IMR-90 (cell line): Measurements from ENCODE around the gene CSDE1. TPM values are rescaled to one million over a fixed set of nuclear protein-coding genes. Genes with fewer than 3 reads are reported as not detected.
A peak's percentile ranks its signal among the peaks of the same experiment; 100 is the strongest.

Source experiments
- ATAC-seq: fragments of 200-7000 bp; cut with Tn5 transposase; 2 replicates; pipeline ENCODE4 v1.9.1; 2020; ENCODE audit warnings: low read depth, mild to moderate bottlenecking, moderate library complexity
- Bru-seq: library from RNA; stranded (reverse); fragments of 400-500 nt; gene quantifications from one replicate; lab custom pipeline; 2021; lab: Mats Ljungman, UMichigan
- BruChase-seq, 2 experiments: library from RNA; stranded (reverse); fragments of 400-500 nt; gene quantifications; one replicate each; lab custom pipeline; 2021; lab: Mats Ljungman, UMichigan
- BruUV-seq: library from RNA; stranded (reverse); fragments of 400-500 nt; replicated peaks from 2 replicates; lab custom pipeline; 2021; lab: Mats Ljungman, UMichigan
- CTCF ChIA-PET: fragments of 300-600 bp; formaldehyde crosslinking; extraction: SDS; loops from one replicate; lab custom pipeline; 2021; ENCODE audit warnings: antibody characterized with exemption; lab: Yijun Ruan, JAX
- POLR2A ChIA-PET: fragments of 300-600 bp; sonication (Branson Sonifier 250); formaldehyde crosslinking; loops from one replicate; lab custom pipeline; 2022; ENCODE audit warnings: antibody characterized with exemption; ENCODE audit not compliant: unreplicated experiment; lab: Charles Lee
- DNase-seq: peaks from one replicate; pipeline ENCODE4 v3.0.0; 2013
- H2AFZ ChIP-seq: replicated peaks from 2 replicates; pipeline ENCODE3; 2013; ENCODE audit warnings: low read length, mild to moderate bottlenecking; ENCODE audit not compliant: poor library complexity
- H2AK5ac ChIP-seq: 2 replicates; pipeline ENCODE4 v1.6.1; 2013; ENCODE audit warnings: low read depth, low read length, inconsistent platforms
- H2AK9ac ChIP-seq: replicated peaks from 2 replicates; pipeline ENCODE3; 2013; ENCODE audit warnings: mild to moderate bottlenecking, low read depth, low read length, moderate library complexity; ENCODE audit not compliant: poor library complexity
- H2BK120ac ChIP-seq: 2 replicates; pipeline ENCODE4 v1.6.1; 2013; ENCODE audit warnings: low read depth, low read length, inconsistent platforms
- H2BK15ac ChIP-seq: 3 replicates; pipeline ENCODE4 v1.6.1; 2013; ENCODE audit warnings: low read depth, low read length, inconsistent platforms
- H2BK20ac ChIP-seq: 2 replicates; pipeline ENCODE4 v1.6.1; 2013; ENCODE audit warnings: low read depth, mild to moderate bottlenecking, inconsistent platforms, low read length, moderate library complexity
- H2BK5ac ChIP-seq: 2 replicates; pipeline ENCODE4 v1.6.1; 2013; ENCODE audit warnings: mild to moderate bottlenecking, low read depth, low read length, inconsistent platforms; ENCODE audit not compliant: poor library complexity, severe bottlenecking
- H3K14ac ChIP-seq: replicated peaks from 2 replicates; pipeline ENCODE4 v1.6.1; 2013; ENCODE audit warnings: low read depth, low read length, inconsistent platforms
- H3K18ac ChIP-seq: 2 replicates; pipeline ENCODE4 v1.6.1; 2013; ENCODE audit warnings: low read depth, low read length, control low read depth
- H3K23ac ChIP-seq: 2 replicates; pipeline ENCODE4 v1.6.1; 2013; ENCODE audit warnings: low read depth, low read length, inconsistent platforms
- H3K27ac ChIP-seq: 2 replicates; pipeline ENCODE4 v1.5.1; 2013; ENCODE audit warnings: mild to moderate bottlenecking, control low read depth, low read length; ENCODE audit not compliant: insufficient read depth
- H3K27me3 ChIP-seq: 2 replicates; pipeline ENCODE4 v1.6.1; 2013; ENCODE audit warnings: low read length; ENCODE audit not compliant: control insufficient read depth, insufficient read depth
- H3K36me3 ChIP-seq: 2 replicates; pipeline ENCODE4 v1.6.1; 2013; ENCODE audit warnings: low read length, mixed read lengths; ENCODE audit not compliant: control insufficient read depth, insufficient read depth
- H3K4ac ChIP-seq: 2 replicates; pipeline ENCODE4 v1.6.1; 2013; ENCODE audit warnings: low read depth, low read length, inconsistent platforms
- H3K4me1 ChIP-seq: 2 replicates; pipeline ENCODE4 v1.6.1; 2013; ENCODE audit warnings: low read length, mixed read lengths; ENCODE audit not compliant: control insufficient read depth, insufficient read depth
- H3K4me2 ChIP-seq: 2 replicates; pipeline ENCODE4 v1.6.1; 2013; ENCODE audit warnings: low read depth, mild to moderate bottlenecking, control low read depth, low read length, moderate library complexity
- H3K4me3 ChIP-seq: 2 replicates; pipeline ENCODE4 v1.5.1; 2013; ENCODE audit warnings: low read depth, mild to moderate bottlenecking, control low read depth, low read length, moderate library complexity; ENCODE audit not compliant: insufficient read depth
- H3K56ac ChIP-seq: 2 replicates; pipeline ENCODE4 v1.6.1; 2013; ENCODE audit warnings: low read length, inconsistent platforms; ENCODE audit not compliant: insufficient read depth; ENCODE audit errors: extremely low read depth
- H3K79me1 ChIP-seq, 2 experiments: 2 replicates each; pipeline ENCODE4 v1.6.1; 2013; ENCODE audit warnings: low read length in 2 of 2, inconsistent platforms in 1 of 2, low read depth in 1 of 2
- H3K9ac ChIP-seq: 2 replicates; pipeline ENCODE4 v1.6.1; 2013; ENCODE audit warnings: low read depth, low read length, control low read depth
- H3K9me1 ChIP-seq: 2 replicates; pipeline ENCODE4 v1.6.1; 2013; ENCODE audit warnings: low read length, inconsistent platforms; ENCODE audit not compliant: insufficient read depth
- H3K9me3 ChIP-seq: 2 replicates; pipeline ENCODE4 v1.6.1; 2013; ENCODE audit warnings: low read length; ENCODE audit not compliant: control insufficient read depth, insufficient read depth
- H4K20me1 ChIP-seq: 2 replicates; pipeline ENCODE4 v1.6.1; 2013; ENCODE audit warnings: low read length, inconsistent platforms; ENCODE audit not compliant: insufficient read depth
- H4K5ac ChIP-seq: 2 replicates; pipeline ENCODE4 v1.6.1; 2013; ENCODE audit warnings: mild to moderate bottlenecking, low read depth, low read length, control low read depth
- H4K8ac ChIP-seq, 2 experiments: 2 replicates each; pipeline ENCODE4 v1.6.1; 2013; ENCODE audit warnings: low read depth in 2 of 2, low read length in 2 of 2, control low read depth in 1 of 2, inconsistent platforms in 1 of 2
- H4K91ac ChIP-seq: 2 replicates; pipeline ENCODE4 v1.6.1; 2013; ENCODE audit warnings: low read depth, low read length, inconsistent platforms; ENCODE audit not compliant: insufficient read depth
- BHLHE40 ChIP-seq: fragments of 150-350 bp; IDR thresholded peaks from 2 replicates; pipeline ENCODE4 v1.6.1; 2016; ENCODE audit warnings: mild to moderate bottlenecking, low read depth, low read length
- CEBPB ChIP-seq: IDR thresholded peaks from 2 replicates; pipeline ENCODE4 v1.6.1; 2012; ENCODE audit warnings: low read depth, low read length, improper control_type of control experiment
- CHD1 ChIP-seq: IDR thresholded peaks from 2 replicates; pipeline ENCODE4 v1.6.1; 2012; ENCODE audit warnings: low read depth, low read length, improper control_type of control experiment
- FOS ChIP-seq: fragments of 150-350 bp; IDR thresholded peaks from 2 replicates; pipeline ENCODE4 v1.6.1; 2016; ENCODE audit warnings: low read depth, low read length
- MAFK ChIP-seq: IDR thresholded peaks from 2 replicates; pipeline ENCODE4 v1.6.1; 2012; ENCODE audit warnings: low read depth, low read length, improper control_type of control experiment
- MAZ ChIP-seq: IDR thresholded peaks from 2 replicates; pipeline ENCODE4 v1.6.1; 2012; ENCODE audit warnings: low read depth, mild to moderate bottlenecking, low read length, improper control_type of control experiment, moderate library complexity, borderline replicate concordance
- MXI1 ChIP-seq: IDR thresholded peaks from 2 replicates; pipeline ENCODE4 v1.6.1; 2012; ENCODE audit warnings: low read depth, mild to moderate bottlenecking, low read length, moderate library complexity, borderline replicate concordance
- NFE2L2 ChIP-seq: fragments of 150-350 bp; IDR thresholded peaks from 2 replicates; pipeline ENCODE4 v1.6.1; 2016; ENCODE audit warnings: low read depth, mild to moderate bottlenecking, low read length
- POLR2A ChIP-seq: IDR thresholded peaks from 2 replicates; pipeline ENCODE4 v1.6.1; 2012; ENCODE audit warnings: mild to moderate bottlenecking, low read depth, low read length
- RAD21 ChIP-seq: IDR thresholded peaks from 2 replicates; pipeline ENCODE4 v1.6.1; 2012; ENCODE audit warnings: low read length, improper control_type of control experiment
- WGBS, 2 experiments: methylation state at CpG; one replicate each; pipeline versions ENCODE4 v1.1.5 to v1.1.7; 2013; ENCODE audit warnings: missing lambda C conversion rate in 2 of 2; ENCODE audit not compliant: insufficient read length in 1 of 2; ENCODE audit errors: extremely low coverage in 2 of 2; 5-methylcytosine and 5-hydroxymethylcytosine counted together
- dilution Hi-C: fragments of 300-500 bp; cut with HindIII; formaldehyde crosslinking; loops from one replicate; pipeline ENCODE4 v1.14.3; 2018; ENCODE audit warnings: low sequenced_read_pairs; ENCODE audit not compliant: unreplicated experiment
- in situ Hi-C: fragments of 300-500 bp; cut with MboI; formaldehyde crosslinking; loops from 3 replicates; pipeline ENCODE4 v1.14.3; 2019; ENCODE audit warnings: low sequenced_read_pairs, inconsistent platforms, mixed read lengths
- intact Hi-C: fragments of 100-400 bp; cut with micrococcal nuclease; formaldehyde crosslinking; loops from 2 replicates; pipeline ENCODE4 v1.10.0; 2022
- long read RNA-seq: library from polyadenylated mRNA; unstranded; transcript quantifications from one replicate; pipeline ENCODE4 v2.0.0, GENCODE V29; 2021; ENCODE audit not compliant: unreplicated experiment
- polyA plus RNA-seq, 3 experiments: library from polyadenylated mRNA; depleted of rRNA; stranded (reverse); fragments of >200 nt; gene quantifications; 2 replicates each; pipeline ENCODE4 v1.2.3, GENCODE V29; 2012; ENCODE audit warnings: low replicate concordance in 1 of 3
- total RNA-seq: library from RNA; depleted of rRNA; stranded (reverse); fragments of >200 nt; gene quantifications from 2 replicates; pipeline ENCODE4 v1.2.3, GENCODE V29; 2012; rRNA removed
- TF ChIP-seq, protein P1 (sequence below): conservative IDR thresholded peaks from 2 replicates; pipeline ENCODE4 v1.5.1; 2012; ENCODE audit warnings: mild to moderate bottlenecking, low read depth, low read length, improper control_type of control experiment
- TF ChIP-seq, protein P2 (sequence below): fragments of 150-350 bp; IDR thresholded peaks from 2 replicates; pipeline ENCODE4 v1.6.1; 2017; ENCODE audit warnings: mild to moderate bottlenecking, antibody characterized with exemption, low read length, low read depth

Gene CSDE1
- total RNA-seq (879 and 2,287 TPM in 2 replicates), polyA plus RNA-seq (2012; rRNA removed) (162 and 190 TPM in 2 replicates), Bru-seq, nascent RNA (percentile 99 among the genes with signal in this experiment), BruChase-seq, experiment 1, labeled RNA remaining after a 6-hour chase (percentile 99 among the genes with signal in this experiment), BruChase-seq, experiment 2, labeled RNA remaining after a 2-hour chase (percentile 98 among the genes with signal in this experiment)
- 41.2 and 61.6 TPM in 2 replicates for polyA plus RNA-seq (2012; cell fraction: cytosol; rRNA removed)
- 31.6 and 247 TPM in 2 replicates for polyA plus RNA-seq (2012; cell fraction: nucleus; rRNA removed; ENCODE audit: low replicate concordance)
- long read RNA-seq, full-length matches to known transcripts: 662 of 883 reads
- long read RNA-seq, partial matches to known transcripts: 152 of 883 reads
- long read RNA-seq, other reads (novel, unspliced or antisense): 69 of 883 reads

DNA sequence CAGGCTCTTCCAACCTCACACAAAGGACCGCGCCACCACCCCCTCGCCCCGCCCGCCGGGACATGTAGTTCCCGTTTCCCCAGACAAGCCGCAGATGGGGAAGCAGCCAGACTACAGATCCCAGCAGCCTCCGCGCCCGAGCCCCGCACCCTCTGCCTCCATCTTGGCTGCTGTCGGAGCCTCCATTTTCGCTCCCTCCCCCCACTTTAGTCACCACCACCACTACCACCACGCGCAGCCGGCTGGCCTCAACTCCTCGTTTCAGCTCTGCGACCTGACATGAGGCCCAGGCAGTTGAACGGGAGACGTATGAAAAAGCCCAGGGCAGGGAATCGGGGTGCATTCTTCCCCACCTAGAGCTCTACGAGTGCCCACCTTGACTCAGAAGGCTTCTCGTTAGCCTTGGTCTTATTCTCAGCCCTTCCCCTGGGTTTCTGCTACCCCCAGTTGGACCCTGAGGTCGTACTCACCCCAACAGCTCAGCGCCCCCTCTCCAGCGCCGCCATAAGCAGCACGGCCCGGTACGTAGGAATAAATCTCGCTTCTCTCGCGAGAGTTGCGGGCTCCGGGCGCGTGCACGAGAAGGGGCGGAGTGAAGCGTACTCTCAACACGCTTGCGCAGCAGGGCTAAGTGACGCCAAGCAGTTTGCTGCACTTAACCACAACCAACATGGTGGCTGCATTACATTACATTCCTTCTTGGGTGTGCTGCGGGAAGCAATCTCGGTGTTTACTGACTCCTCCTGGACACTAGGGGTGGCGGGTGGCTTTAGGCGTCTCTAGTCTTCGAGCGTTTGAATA, at the start of gene CSDE1:
Gene CSDE1, minus strand, starts transcription at position 530 of the 801 bp plus-strand sequence. CDS start 18,094 bp downstream, outside the sequence.
- peak; percentile 93 for ATAC-seq
- peak within 1 kb of the TSS; percentile 67 for H3K4me3 ChIP-seq
- H3K14ac ChIP-seq: peak within 1 kb of the TSS; percentile 99
- peak within 1 kb of the TSS; percentile 93 for H3K9ac ChIP-seq
- H2AK5ac ChIP-seq: peak within 1 kb of the TSS; percentile 94
- peaks cover 51% of the 10 kb centered on the region for H4K20me1 ChIP-seq
- no peak within 1 kb of the TSS; the same call in 1 of the 2 replicates for H2BK20ac ChIP-seq
- H3K56ac ChIP-seq: peak within 1 kb of the TSS; percentile 98
- ChIA-PET POLR2A (no interaction called here), CTCF (no interaction called here)
- peak within 1 kb of the TSS; percentile 89 for H3K27ac ChIP-seq
- peak within 1 kb of the TSS; percentile 93 for H3K23ac ChIP-seq
- peak within 1 kb of the TSS; percentile 86 for H2BK5ac ChIP-seq
- H3K79me1 ChIP-seq: peaks cover 0 to 13% of the 10 kb centered on the region in 2 experiments; a peak in 2 of 4 replicates
- no peaks in the 10 kb centered on the region for H3K27me3 ChIP-seq
- H3K4me2 ChIP-seq: peak within 1 kb of the TSS; percentile 86
- intact Hi-C loops: loop anchor here (1.0 to 5.0 kb wide), 3 partner anchors 23 to 780 kb away; partner anchors contain the start of genes NRAS, OLFML3 and SIKE1
- DNase-seq: peak; percentile 99
- 0% methylated on average over 8 of the region's 50 CpGs; no CpG with 5 or more reads in 1 of the 2 experiments for WGBS, 2 experiments
- peak within 1 kb of the TSS; percentile 96 for H4K91ac ChIP-seq
- H2BK120ac ChIP-seq: peak within 1 kb of the TSS; percentile 71
- H3K9me1 ChIP-seq: no peaks in the 10 kb centered on the region
- peak within 1 kb of the TSS; percentile 89 for H2AFZ ChIP-seq
- H3K18ac ChIP-seq: peak within 1 kb of the TSS; percentile 74
- H3K9me3 ChIP-seq: no peaks in the 10 kb centered on the region
- in situ Hi-C loops: no loop called here
- dilution Hi-C loops: no loop called here
- BruUV-seq: no TSS peak
- H2BK15ac ChIP-seq: no peak within 1 kb of the TSS
- TF ChIP-seq MAFK: no peak
- TF ChIP-seq RAD21: peak; percentile 49
- TF ChIP-seq, protein P1, sequence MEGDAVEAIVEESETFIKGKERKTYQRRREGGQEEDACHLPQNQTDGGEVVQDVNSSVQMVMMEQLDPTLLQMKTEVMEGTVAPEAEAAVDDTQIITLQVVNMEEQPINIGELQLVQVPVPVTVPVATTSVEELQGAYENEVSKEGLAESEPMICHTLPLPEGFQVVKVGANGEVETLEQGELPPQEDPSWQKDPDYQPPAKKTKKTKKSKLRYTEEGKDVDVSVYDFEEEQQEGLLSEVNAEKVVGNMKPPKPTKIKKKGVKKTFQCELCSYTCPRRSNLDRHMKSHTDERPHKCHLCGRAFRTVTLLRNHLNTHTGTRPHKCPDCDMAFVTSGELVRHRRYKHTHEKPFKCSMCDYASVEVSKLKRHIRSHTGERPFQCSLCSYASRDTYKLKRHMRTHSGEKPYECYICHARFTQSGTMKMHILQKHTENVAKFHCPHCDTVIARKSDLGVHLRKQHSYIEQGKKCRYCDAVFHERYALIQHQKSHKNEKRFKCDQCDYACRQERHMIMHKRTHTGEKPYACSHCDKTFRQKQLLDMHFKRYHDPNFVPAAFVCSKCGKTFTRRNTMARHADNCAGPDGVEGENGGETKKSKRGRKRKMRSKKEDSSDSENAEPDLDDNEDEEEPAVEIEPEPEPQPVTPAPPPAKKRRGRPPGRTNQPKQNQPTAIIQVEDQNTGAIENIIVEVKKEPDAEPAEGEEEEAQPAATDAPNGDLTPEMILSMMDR: peak; percentile 49
- peak; percentile 98 for TF ChIP-seq POLR2A
- peak; percentile 83 for TF ChIP-seq BHLHE40
- TF ChIP-seq CEBPB: peak; percentile 56; the same call in 1 of the 2 replicates
- TF ChIP-seq, protein P2, sequence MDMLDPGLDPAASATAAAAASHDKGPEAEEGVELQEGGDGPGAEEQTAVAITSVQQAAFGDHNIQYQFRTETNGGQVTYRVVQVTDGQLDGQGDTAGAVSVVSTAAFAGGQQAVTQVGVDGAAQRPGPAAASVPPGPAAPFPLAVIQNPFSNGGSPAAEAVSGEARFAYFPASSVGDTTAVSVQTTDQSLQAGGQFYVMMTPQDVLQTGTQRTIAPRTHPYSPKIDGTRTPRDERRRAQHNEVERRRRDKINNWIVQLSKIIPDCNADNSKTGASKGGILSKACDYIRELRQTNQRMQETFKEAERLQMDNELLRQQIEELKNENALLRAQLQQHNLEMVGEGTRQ: peak; percentile 27; the same call in 1 of the 2 replicates
- TF ChIP-seq NFE2L2: no peak
- no peak for TF ChIP-seq FOS
- TF ChIP-seq MAZ: peak; percentile 80; the same call in 1 of the 2 replicates
- 0 out of 2 replicates have a peak, but pooled peaks have one; percentile 17 for TF ChIP-seq MXI1
- peak; percentile 88; the same call in 1 of the 2 replicates for TF ChIP-seq CHD1
- no peaks in the 10 kb centered on the region for H3K36me3 ChIP-seq
- peak within 1 kb of the TSS; percentile 89 to 98 for H4K8ac ChIP-seq
- peak within 1 kb of the TSS; percentile 96 for H3K4ac ChIP-seq
- peaks cover 2% of the 10 kb centered on the region; the same call in 1 of the 2 replicates for H3K4me1 ChIP-seq
- peak within 1 kb of the TSS; percentile 95 for H2AK9ac ChIP-seq
- H4K5ac ChIP-seq: peak within 1 kb of the TSS; percentile 89
